HepG2 (cell line): ENCODE results near the gene LRRC45. TPM values are rescaled to one million over a fixed set of nuclear protein-coding genes. Genes with fewer than 3 reads are reported as not detected.

Experiments used
- EP300 ChIP-seq, 3 experiments: sonication (generic) in 1 of 3; formaldehyde crosslinking in 1 of 3; IDR thresholded peaks; 2 replicates each; pipeline versions ENCODE4 v1.5.1 to v1.6.1; 2011 to 2020; ENCODE audit warnings: low read depth in 2 of 3, low read length in 2 of 3, borderline replicate concordance in 1 of 3, improper control_type of control experiment in 1 of 3, mild to moderate bottlenecking in 1 of 3, missing genetic modification reagents in 1 of 3, moderate library complexity in 1 of 3
- FOXO1 ChIP-seq: sonication (generic); formaldehyde crosslinking; IDR thresholded peaks from 2 replicates; pipeline ENCODE4 v1.4.0; 2020; ENCODE audit warnings: missing genetic modification reagents
- GATAD1 ChIP-seq: IDR thresholded peaks from 2 replicates; pipeline ENCODE4 v1.6.1; 2016; ENCODE audit warnings: missing genetic modification reagents, missing compliant biosample characterization
- MAFF ChIP-seq: IDR thresholded peaks from 2 replicates; pipeline ENCODE4 v1.6.1; 2011; ENCODE audit warnings: low read depth, low read length, improper control_type of control experiment
- MEIS2 ChIP-seq: sonication (generic); formaldehyde crosslinking; IDR thresholded peaks from 2 replicates; pipeline ENCODE4 v1.9.0; 2021; ENCODE audit warnings: mild to moderate bottlenecking, missing genetic modification reagents
- NR1H2 ChIP-seq: sonication (generic); formaldehyde crosslinking; IDR thresholded peaks from 2 replicates; pipeline ENCODE4 v1.8.1; 2022; ENCODE audit warnings: low read depth, missing genetic modification reagents, borderline replicate concordance
- ZFP36L1 ChIP-seq: sonication (generic); formaldehyde crosslinking; IDR thresholded peaks from 2 replicates; pipeline ENCODE4 v1.8.0; 2022; ENCODE audit warnings: mild to moderate bottlenecking, missing genetic modification reagents, moderate library complexity
- ZNF547 ChIP-seq: sonication (generic); formaldehyde crosslinking; IDR thresholded peaks from 2 replicates; pipeline ENCODE4 v1.5.1; 2020; ENCODE audit warnings: mild to moderate bottlenecking, missing genetic modification reagents
- ZNF563 ChIP-seq: sonication (generic); formaldehyde crosslinking; IDR thresholded peaks from 2 replicates; pipeline ENCODE4 v1.8.0; 2022; ENCODE audit warnings: mild to moderate bottlenecking, moderate library complexity, missing genetic modification reagents
- ZNF570 ChIP-seq: sonication (generic); formaldehyde crosslinking; IDR thresholded peaks from 2 replicates; pipeline ENCODE4 v1.4.0; 2020; ENCODE audit warnings: mild to moderate bottlenecking, missing genetic modification reagents, borderline replicate concordance
- ZNF780A ChIP-seq: sonication (generic); formaldehyde crosslinking; IDR thresholded peaks from 2 replicates; pipeline ENCODE4 v1.8.0; 2022; ENCODE audit warnings: mild to moderate bottlenecking, missing genetic modification reagents, moderate library complexity
- ZNF792 ChIP-seq: IDR thresholded peaks from 2 replicates; pipeline ENCODE4 v1.6.1; 2016
- ZNF878 ChIP-seq: sonication (generic); formaldehyde crosslinking; IDR thresholded peaks from 2 replicates; pipeline ENCODE4 v1.8.1; 2023; ENCODE audit warnings: mild to moderate bottlenecking, missing genetic modification reagents, moderate library complexity
- polyA plus RNA-seq, 8 experiments: library from polyadenylated mRNA; depleted of rRNA in 3 of 8; stranded (reverse) in 7 of 8; unstranded in 1 of 8; fragments of >200 nt; fragmentation: Illumina TruSeq in 4 of 8; extraction: Trizol in 4 of 8; gene quantifications; 2 replicates each; pipeline versions ENCODE4 v1.2.1 to v1.2.3, GENCODE V29; 2011 to 2016; ENCODE audit warnings: low read depth in 4 of 8, missing spikeins in 1 of 8, mixed read lengths in 1 of 8; ENCODE audit not compliant: insufficient read depth in 1 of 8
- total RNA-seq, 5 experiments: library from RNA; depleted of rRNA; stranded (reverse); fragments of >200 nt; fragmentation: Illumina TruSeq; extraction: Trizol; gene quantifications; 2 replicates each; pipeline ENCODE4 v1.2.3, GENCODE V29; 2016; ENCODE audit warnings: low read depth in 1 of 5
- TF ChIP-seq, protein P1 (sequence below): sonication (generic); formaldehyde crosslinking; IDR thresholded peaks from 2 replicates; pipeline ENCODE4 v1.5.0; 2020; ENCODE audit warnings: missing genetic modification reagents
- TF ChIP-seq, protein P2 (sequence below): sonication (generic); formaldehyde crosslinking; IDR thresholded peaks from 2 replicates; pipeline ENCODE4 v1.8.1; 2023; ENCODE audit warnings: mild to moderate bottlenecking, inconsistent platforms, moderate library complexity, missing genetic modification reagents, borderline replicate concordance
- TF ChIP-seq, protein P3 (sequence below): sonication (generic); formaldehyde crosslinking; IDR thresholded peaks from 2 replicates; pipeline ENCODE4 v1.8.1; 2023; ENCODE audit warnings: mild to moderate bottlenecking, missing genetic modification reagents
- TF ChIP-seq, protein P4 (sequence below): IDR thresholded peaks from 2 replicates; pipeline ENCODE4 v1.6.1; 2016; ENCODE audit warnings: missing genetic modification reagents, missing compliant biosample characterization
- TF ChIP-seq, protein P5 (sequence below): sonication (generic); formaldehyde crosslinking; IDR thresholded peaks from 2 replicates; pipeline ENCODE4 v1.9.0; 2021; ENCODE audit warnings: mild to moderate bottlenecking, missing genetic modification reagents

Gene LRRC45
- total and polyA plus RNA-seq, 2 of the 13 experiments (the other 11 are each of a cell fraction or from before 2014, with no cell fraction given), result 11.6 to 48.1 TPM

DNA sequence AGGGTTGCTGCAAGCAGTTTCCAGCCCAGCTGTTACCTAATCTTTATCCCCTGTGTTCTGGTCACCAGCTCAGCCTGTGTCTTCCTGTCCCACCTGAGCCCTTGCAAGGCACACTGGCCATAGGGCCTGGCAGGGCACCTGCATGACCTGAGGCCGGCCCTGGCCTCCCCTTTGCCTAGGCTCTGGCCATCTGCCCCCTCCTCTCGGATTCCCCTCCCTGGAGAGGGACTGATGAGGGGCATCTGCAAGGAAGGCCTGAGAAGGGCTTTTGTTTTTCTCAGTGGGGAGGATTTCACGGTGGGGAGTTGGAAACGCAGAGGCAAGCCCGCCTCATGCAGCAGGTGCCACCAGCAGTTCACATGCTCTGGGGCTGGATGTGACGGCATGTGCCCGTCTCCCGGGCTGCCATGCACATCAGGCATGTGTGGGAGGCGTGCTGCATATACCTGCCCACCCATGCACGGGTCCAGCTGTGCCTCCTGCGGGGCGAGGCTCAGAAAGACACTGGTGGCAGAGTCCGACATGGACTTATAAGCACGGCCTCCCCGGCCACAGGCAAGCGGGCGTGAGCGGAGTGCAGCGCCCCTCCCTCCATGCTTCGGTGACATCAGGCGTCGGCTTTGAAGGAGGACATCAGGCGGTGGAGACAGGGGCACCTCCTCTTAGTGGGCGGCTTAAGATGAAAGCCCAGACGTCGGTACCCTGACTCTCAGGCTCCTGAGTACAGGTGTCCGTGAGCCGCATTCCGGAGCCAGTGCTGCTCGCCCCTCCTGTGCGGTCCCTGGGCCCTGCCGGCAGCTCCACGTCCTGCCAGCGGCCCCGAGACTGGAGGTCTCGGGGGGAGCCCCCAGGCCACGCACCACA, 29.1 kb upstream of the LRRC45 start (continued):
- peak; percentile 80; the same call in 1 of the 2 replicates for TF ChIP-seq ZFP36L1 (CRISPR knock-in tag)
- no peak for TF ChIP-seq MAFF
- no peak for TF ChIP-seq ZNF570 (CRISPR knock-in tag)
- TF ChIP-seq, protein P1, sequence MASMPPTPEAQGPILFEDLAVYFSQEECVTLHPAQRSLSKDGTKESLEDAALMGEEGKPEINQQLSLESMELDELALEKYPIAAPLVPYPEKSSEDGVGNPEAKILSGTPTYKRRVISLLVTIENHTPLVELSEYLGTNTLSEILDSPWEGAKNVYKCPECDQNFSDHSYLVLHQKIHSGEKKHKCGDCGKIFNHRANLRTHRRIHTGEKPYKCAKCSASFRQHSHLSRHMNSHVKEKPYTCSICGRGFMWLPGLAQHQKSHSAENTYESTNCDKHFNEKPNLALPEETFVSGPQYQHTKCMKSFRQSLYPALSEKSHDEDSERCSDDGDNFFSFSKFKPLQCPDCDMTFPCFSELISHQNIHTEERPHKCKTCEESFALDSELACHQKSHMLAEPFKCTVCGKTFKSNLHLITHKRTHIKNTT (CRISPR knock-in tag), result no peak
- TF ChIP-seq FOXO1, result no peak; the same call in none of the 2 replicates
- peak; percentile 54 for TF ChIP-seq MEIS2 (CRISPR knock-in tag)
- peak in 1 of 2 experiments; percentile 29; a peak in 1 of 4 replicates for TF ChIP-seq EP300 (IDR thresholded peaks at IDR 0.05; ENCODE audit: low read depth in 2 of 2, low read length in 2 of 2)
- peak; percentile 70 for TF ChIP-seq EP300 (CRISPR knock-in tag; IDR thresholded peaks at IDR 0.05; ENCODE audit: borderline replicate concordance)
- no peak; the same call in 1 of the 2 replicates for TF ChIP-seq GATAD1 (CRISPR knock-in tag)
- TF ChIP-seq ZNF792 (CRISPR knock-in tag), result no peak
- TF ChIP-seq, protein P2, sequence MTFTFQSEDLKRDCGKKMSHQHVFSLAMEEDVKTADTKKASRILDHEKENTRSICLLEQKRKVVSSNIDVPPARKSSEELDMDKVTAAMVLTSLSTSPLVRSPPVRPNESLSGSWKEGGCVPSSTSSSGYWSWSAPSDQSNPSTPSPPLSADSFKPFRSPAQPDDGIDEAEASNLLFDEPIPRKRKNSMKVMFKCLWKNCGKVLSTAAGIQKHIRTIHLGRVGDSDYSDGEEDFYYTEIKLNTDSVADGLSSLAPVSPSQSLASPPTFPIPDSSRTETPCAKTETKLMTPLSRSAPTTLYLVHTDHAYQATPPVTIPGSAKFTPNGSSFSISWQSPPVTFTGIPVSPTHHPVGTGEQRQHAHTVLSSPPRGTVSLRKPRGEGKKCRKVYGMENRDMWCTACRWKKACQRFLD (CRISPR knock-in tag), result peak; percentile 33; the same call in 1 of the 2 replicates
- TF ChIP-seq ZNF563 (CRISPR knock-in tag), result peak; percentile 84; the same call in 1 of the 2 replicates
- TF ChIP-seq ZNF547 (CRISPR knock-in tag), result no peak
- TF ChIP-seq NR1H2, result no peak
- TF ChIP-seq, protein P3, sequence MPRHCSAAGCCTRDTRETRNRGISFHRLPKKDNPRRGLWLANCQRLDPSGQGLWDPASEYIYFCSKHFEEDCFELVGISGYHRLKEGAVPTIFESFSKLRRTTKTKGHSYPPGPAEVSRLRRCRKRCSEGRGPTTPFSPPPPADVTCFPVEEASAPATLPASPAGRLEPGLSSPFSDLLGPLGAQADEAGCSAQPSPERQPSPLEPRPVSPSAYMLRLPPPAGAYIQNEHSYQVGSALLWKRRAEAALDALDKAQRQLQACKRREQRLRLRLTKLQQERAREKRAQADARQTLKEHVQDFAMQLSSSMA (CRISPR knock-in tag), result 0 out of 2 replicates have a peak, but pooled peaks have one; percentile 57
- TF ChIP-seq ZNF878 (CRISPR knock-in tag), result no peak
- TF ChIP-seq ZNF780A (CRISPR knock-in tag), result no peak
- TF ChIP-seq, protein P4, sequence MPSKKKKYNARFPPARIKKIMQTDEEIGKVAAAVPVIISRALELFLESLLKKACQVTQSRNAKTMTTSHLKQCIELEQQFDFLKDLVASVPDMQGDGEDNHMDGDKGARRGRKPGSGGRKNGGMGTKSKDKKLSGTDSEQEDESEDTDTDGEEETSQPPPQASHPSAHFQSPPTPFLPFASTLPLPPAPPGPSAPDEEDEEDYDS (CRISPR knock-in tag), result peak; percentile 96
- TF ChIP-seq, protein P5, sequence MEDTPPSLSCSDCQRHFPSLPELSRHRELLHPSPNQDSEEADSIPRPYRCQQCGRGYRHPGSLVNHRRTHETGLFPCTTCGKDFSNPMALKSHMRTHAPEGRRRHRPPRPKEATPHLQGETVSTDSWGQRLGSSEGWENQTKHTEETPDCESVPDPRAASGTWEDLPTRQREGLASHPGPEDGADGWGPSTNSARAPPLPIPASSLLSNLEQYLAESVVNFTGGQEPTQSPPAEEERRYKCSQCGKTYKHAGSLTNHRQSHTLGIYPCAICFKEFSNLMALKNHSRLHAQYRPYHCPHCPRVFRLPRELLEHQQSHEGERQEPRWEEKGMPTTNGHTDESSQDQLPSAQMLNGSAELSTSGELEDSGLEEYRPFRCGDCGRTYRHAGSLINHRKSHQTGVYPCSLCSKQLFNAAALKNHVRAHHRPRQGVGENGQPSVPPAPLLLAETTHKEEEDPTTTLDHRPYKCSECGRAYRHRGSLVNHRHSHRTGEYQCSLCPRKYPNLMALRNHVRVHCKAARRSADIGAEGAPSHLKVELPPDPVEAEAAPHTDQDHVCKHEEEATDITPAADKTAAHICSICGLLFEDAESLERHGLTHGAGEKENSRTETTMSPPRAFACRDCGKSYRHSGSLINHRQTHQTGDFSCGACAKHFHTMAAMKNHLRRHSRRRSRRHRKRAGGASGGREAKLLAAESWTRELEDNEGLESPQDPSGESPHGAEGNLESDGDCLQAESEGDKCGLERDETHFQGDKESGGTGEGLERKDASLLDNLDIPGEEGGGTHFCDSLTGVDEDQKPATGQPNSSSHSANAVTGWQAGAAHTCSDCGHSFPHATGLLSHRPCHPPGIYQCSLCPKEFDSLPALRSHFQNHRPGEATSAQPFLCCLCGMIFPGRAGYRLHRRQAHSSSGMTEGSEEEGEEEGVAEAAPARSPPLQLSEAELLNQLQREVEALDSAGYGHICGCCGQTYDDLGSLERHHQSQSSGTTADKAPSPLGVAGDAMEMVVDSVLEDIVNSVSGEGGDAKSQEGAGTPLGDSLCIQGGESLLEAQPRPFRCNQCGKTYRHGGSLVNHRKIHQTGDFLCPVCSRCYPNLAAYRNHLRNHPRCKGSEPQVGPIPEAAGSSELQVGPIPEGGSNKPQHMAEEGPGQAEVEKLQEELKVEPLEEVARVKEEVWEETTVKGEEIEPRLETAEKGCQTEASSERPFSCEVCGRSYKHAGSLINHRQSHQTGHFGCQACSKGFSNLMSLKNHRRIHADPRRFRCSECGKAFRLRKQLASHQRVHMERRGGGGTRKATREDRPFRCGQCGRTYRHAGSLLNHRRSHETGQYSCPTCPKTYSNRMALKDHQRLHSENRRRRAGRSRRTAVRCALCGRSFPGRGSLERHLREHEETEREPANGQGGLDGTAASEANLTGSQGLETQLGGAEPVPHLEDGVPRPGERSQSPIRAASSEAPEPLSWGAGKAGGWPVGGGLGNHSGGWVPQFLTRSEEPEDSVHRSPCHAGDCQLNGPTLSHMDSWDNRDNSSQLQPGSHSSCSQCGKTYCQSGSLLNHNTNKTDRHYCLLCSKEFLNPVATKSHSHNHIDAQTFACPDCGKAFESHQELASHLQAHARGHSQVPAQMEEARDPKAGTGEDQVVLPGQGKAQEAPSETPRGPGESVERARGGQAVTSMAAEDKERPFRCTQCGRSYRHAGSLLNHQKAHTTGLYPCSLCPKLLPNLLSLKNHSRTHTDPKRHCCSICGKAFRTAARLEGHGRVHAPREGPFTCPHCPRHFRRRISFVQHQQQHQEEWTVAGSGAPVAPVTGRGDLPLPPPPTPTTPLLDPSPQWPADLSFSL, result no peak; the same call in 1 of the 2 replicates
